Measurements from ENCODE around the gene SLC15A3. TPM values are rescaled to one million over a fixed set of nuclear protein-coding genes. Genes with fewer than 3 reads are reported as not detected.
"Not testable (repeated sequence)": the region's sequence is repeated elsewhere in the genome, so short reads cannot be mapped to it uniquely, and the experiment has no call there.

SLC15A3 gene
- total and polyA plus RNA-seq, 2 experiments from 2014 or later: 14.2 to 15.8 TPM

DNA sequence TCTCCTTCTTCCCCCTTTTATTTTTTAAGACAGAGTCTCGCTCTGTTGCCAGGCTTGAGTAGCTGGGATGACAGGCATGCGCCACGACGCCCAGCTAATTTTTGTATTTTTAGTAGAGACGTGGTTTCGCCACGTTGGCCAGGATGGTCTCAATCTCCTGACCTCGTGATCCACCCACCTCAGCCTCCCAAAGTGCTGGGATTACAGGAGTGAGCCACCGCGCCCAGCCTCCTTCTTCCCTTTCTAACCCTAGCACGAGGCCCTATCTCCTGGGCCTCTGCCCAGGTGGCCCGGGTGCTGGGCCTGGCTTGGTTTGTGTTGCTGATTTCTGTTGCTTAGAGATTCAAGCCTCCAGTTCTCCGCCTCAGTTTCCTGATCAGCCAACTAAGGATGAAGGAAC is 22.3 kb upstream of the SLC15A3 start:
- not testable (repeated sequence) for DNase-seq (ENCODE audit: low spot score); H3K36me3 ChIP-seq (ENCODE audit: insufficient read depth); H3K4me3 Mint-ChIP-seq; H3K27me3 Mint-ChIP-seq (ENCODE audit: insufficient read depth, low read depth, poor library complexity); H3K79me2 ChIP-seq (replicated peaks; ENCODE audit: insufficient read depth); ATAC-seq; H3K27ac ChIP-seq (ENCODE audit: low read depth); H3F3A ChIP-seq (replicated peaks; ENCODE audit: low read depth); H3K9me2 ChIP-seq (ENCODE audit: insufficient read depth); H3K27me3 ChIP-seq (ENCODE audit: insufficient read depth); H3K4me2 ChIP-seq; H3K4me1 ChIP-seq (ENCODE audit: insufficient read depth); H3K27ac Mint-ChIP-seq; H4K20me1 ChIP-seq (replicated peaks; ENCODE audit: insufficient read depth); H2AFZ ChIP-seq; H3K36me3 Mint-ChIP-seq (ENCODE audit: low read depth); H3K9me3 Mint-ChIP-seq; H3K4me1 Mint-ChIP-seq; H3K4me3 ChIP-seq

DNA sequence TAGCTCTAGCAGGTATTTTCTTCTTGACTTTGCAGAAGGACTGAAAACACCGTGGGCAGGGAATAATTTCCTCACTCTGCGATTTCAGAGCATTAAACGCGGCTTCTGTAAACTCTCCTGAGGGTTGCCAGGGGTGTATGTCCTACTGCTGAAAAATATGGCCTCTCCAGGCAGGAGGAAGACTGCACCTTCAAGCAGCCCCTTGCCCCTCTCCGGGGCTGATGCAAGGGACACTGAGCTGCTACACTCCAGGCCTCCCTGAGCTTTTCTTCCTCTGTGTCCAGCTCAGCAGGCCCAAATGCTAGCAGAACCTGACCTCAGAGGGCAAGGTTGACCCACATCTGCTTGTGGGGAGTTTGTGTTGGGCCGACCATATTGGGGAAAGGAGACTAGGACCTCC is 21.7 kb upstream of the SLC15A3 start:
- Histone ChIP-seq H3K27me3 (ENCODE audit: insufficient read depth) (no peaks in the 10 kb centered on the region), H4K20me1 (replicated peaks; ENCODE audit: insufficient read depth) (no peaks in the 10 kb centered on the region), H3K27ac (ENCODE audit: low read depth) (no peak overlapping the region), H3F3A (replicated peaks; ENCODE audit: low read depth) (no peaks in the 10 kb centered on the region), H3K36me3 (ENCODE audit: insufficient read depth) (no peaks in the 10 kb centered on the region), H3K79me2 (replicated peaks; ENCODE audit: insufficient read depth) (no peaks in the 10 kb centered on the region), H2AFZ (no peak overlapping the region), H3K9me2 (ENCODE audit: insufficient read depth) (no peaks in the 10 kb centered on the region), H3K4me3 (no peak overlapping the region), H3K4me1 (ENCODE audit: insufficient read depth) (no peaks in the 10 kb centered on the region), H3K4me2 (no peak overlapping the region)
- H3K9me3 Mint-ChIP-seq: peaks cover 10% of the 10 kb centered on the region; the same call in 2 of the 3 replicates
- DNase-seq (ENCODE audit: low spot score) (no peak), ATAC-seq (no peak)
- no peaks in the 10 kb centered on the region for H3K36me3 Mint-ChIP-seq (ENCODE audit: low read depth)
- no peak overlapping the region for H3K4me3 Mint-ChIP-seq
- H3K27ac Mint-ChIP-seq: no peak overlapping the region
- no peaks in the 10 kb centered on the region for H3K4me1 Mint-ChIP-seq
- H3K27me3 Mint-ChIP-seq (ENCODE audit: insufficient read depth, low read depth, poor library complexity): no peaks in the 10 kb centered on the region
- TF ChIP-seq POLR2AphosphoS5 (IDR thresholded peaks at IDR 0.05; ENCODE audit: low read depth) (no peak), EZH2 (IDR thresholded peaks at IDR 0.05; ENCODE audit: low read depth, unreplicated experiment) (no peak), JUNB (IDR thresholded peaks at IDR 0.05; ENCODE audit: unreplicated experiment) (no peak), NANOG (IDR thresholded peaks at IDR 0.05; ENCODE audit: borderline replicate concordance) (no peak), CREB1 (CRISPR knock-in tag; IDR thresholded peaks at IDR 0.05; ENCODE audit: low read depth) (no peak), ZNF114 (CRISPR knock-in tag; IDR thresholded peaks at IDR 0.05) (no peak), ZNF331 (CRISPR knock-in tag; IDR thresholded peaks at IDR 0.05; ENCODE audit: low read depth) (no peak), STAT1 (IDR thresholded peaks at IDR 0.05; ENCODE audit: unreplicated experiment) (no peak), EZH2phosphoT487 (IDR thresholded peaks at IDR 0.05; ENCODE audit: unreplicated experiment) (no peak)
- TF ChIP-seq, protein P1, sequence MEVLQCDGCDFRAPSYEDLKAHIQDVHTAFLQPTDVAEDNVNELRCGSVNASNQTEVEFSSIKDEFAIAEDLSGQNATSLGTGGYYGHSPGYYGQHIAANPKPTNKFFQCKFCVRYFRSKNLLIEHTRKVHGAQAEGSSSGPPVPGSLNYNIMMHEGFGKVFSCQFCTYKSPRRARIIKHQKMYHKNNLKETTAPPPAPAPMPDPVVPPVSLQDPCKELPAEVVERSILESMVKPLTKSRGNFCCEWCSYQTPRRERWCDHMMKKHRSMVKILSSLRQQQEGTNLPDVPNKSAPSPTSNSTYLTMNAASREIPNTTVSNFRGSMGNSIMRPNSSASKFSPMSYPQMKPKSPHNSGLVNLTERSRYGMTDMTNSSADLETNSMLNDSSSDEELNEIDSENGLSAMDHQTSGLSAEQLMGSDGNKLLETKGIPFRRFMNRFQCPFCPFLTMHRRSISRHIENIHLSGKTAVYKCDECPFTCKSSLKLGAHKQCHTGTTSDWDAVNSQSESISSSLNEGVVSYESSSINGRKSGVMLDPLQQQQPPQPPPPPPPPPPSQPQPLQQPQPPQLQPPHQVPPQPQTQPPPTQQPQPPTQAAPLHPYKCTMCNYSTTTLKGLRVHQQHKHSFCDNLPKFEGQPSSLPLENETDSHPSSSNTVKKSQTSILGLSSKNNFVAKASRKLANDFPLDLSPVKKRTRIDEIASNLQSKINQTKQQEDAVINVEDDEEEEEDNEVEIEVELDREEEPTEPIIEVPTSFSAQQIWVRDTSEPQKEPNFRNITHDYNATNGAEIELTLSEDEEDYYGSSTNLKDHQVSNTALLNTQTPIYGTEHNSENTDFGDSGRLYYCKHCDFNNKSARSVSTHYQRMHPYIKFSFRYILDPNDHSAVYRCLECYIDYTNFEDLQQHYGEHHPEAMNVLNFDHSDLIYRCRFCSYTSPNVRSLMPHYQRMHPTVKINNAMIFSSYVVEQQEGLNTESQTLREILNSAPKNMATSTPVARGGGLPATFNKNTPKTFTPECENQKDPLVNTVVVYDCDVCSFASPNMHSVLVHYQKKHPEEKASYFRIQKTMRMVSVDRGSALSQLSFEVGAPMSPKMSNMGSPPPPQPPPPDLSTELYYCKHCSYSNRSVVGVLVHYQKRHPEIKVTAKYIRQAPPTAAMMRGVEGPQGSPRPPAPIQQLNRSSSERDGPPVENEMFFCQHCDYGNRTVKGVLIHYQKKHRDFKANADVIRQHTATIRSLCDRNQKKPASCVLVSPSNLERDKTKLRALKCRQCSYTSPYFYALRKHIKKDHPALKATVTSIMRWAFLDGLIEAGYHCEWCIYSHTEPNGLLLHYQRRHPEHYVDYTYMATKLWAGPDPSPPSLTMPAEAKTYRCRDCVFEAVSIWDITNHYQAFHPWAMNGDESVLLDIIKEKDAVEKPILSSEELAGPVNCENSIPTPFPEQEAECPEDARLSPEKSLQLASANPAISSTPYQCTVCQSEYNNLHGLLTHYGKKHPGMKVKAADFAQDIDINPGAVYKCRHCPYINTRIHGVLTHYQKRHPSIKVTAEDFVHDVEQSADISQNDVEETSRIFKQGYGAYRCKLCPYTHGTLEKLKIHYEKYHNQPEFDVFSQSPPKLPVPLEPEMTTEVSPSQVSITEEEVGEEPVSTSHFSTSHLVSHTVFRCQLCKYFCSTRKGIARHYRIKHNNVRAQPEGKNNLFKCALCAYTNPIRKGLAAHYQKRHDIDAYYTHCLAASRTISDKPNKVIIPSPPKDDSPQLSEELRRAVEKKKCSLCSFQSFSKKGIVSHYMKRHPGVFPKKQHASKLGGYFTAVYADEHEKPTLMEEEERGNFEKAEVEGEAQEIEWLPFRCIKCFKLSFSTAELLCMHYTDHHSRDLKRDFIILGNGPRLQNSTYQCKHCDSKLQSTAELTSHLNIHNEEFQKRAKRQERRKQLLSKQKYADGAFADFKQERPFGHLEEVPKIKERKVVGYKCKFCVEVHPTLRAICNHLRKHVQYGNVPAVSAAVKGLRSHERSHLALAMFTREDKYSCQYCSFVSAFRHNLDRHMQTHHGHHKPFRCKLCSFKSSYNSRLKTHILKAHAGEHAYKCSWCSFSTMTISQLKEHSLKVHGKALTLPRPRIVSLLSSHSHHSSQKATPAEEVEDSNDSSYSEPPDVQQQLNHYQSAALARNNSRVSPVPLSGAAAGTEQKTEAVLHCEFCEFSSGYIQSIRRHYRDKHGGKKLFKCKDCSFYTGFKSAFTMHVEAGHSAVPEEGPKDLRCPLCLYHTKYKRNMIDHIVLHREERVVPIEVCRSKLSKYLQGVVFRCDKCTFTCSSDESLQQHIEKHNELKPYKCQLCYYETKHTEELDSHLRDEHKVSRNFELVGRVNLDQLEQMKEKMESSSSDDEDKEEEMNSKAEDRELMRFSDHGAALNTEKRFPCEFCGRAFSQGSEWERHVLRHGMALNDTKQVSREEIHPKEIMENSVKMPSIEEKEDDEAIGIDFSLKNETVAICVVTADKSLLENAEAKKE (CRISPR knock-in tag; IDR thresholded peaks at IDR 0.05): no peak
- TF ChIP-seq, protein P2, sequence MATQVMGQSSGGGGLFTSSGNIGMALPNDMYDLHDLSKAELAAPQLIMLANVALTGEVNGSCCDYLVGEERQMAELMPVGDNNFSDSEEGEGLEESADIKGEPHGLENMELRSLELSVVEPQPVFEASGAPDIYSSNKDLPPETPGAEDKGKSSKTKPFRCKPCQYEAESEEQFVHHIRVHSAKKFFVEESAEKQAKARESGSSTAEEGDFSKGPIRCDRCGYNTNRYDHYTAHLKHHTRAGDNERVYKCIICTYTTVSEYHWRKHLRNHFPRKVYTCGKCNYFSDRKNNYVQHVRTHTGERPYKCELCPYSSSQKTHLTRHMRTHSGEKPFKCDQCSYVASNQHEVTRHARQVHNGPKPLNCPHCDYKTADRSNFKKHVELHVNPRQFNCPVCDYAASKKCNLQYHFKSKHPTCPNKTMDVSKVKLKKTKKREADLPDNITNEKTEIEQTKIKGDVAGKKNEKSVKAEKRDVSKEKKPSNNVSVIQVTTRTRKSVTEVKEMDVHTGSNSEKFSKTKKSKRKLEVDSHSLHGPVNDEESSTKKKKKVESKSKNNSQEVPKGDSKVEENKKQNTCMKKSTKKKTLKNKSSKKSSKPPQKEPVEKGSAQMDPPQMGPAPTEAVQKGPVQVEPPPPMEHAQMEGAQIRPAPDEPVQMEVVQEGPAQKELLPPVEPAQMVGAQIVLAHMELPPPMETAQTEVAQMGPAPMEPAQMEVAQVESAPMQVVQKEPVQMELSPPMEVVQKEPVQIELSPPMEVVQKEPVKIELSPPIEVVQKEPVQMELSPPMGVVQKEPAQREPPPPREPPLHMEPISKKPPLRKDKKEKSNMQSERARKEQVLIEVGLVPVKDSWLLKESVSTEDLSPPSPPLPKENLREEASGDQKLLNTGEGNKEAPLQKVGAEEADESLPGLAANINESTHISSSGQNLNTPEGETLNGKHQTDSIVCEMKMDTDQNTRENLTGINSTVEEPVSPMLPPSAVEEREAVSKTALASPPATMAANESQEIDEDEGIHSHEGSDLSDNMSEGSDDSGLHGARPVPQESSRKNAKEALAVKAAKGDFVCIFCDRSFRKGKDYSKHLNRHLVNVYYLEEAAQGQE (IDR thresholded peaks at IDR 0.05; ENCODE audit: unreplicated experiment): no peak
- TF ChIP-seq, protein P3, sequence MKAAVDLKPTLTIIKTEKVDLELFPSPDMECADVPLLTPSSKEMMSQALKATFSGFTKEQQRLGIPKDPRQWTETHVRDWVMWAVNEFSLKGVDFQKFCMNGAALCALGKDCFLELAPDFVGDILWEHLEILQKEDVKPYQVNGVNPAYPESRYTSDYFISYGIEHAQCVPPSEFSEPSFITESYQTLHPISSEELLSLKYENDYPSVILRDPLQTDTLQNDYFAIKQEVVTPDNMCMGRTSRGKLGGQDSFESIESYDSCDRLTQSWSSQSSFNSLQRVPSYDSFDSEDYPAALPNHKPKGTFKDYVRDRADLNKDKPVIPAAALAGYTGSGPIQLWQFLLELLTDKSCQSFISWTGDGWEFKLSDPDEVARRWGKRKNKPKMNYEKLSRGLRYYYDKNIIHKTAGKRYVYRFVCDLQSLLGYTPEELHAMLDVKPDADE (IDR thresholded peaks at IDR 0.05): no peak
